ENCODE data around the gene UPF3A.
"Not testable (repeated sequence)": the region's sequence is repeated elsewhere in the genome, so short reads cannot be mapped to it uniquely, and the experiment has no call there.

GRCh38 chr13:114336457-114336856 is 55.1 kb downstream of the UPF3A start:
- not testable (repeated sequence) for TF ChIP-seq EZH2 (IDR thresholded peaks at IDR 0.05; ENCODE audit: borderline replicate concordance, control insufficient read depth, low read depth, low read length); REST (IDR thresholded peaks at IDR 0.05; ENCODE audit: low read depth, low read length); STAT1 (conservative IDR thresholded peaks at IDR 0.05); ZNF207 (IDR thresholded peaks at IDR 0.05; ENCODE audit: borderline replicate concordance); HDAC2 (IDR thresholded peaks at IDR 0.05); STAT3 (IDR thresholded peaks at IDR 0.05; ENCODE audit: low read depth, low read length); ZNF24 (IDR thresholded peaks at IDR 0.05); POLR2A (IDR thresholded peaks at IDR 0.05; ENCODE audit: low read depth, low read length); MAX (IDR thresholded peaks at IDR 0.05; ENCODE audit: low read depth, low read length); CTCF (IDR thresholded peaks at IDR 0.05 in 2 of 3, conservative IDR thresholded peaks at IDR 0.05 in 1 of 3; ENCODE audit: control insufficient read depth in 2 of 3, extremely low read depth in 1 of 3, insufficient read depth in 1 of 3, low read depth in 3 of 3, low read length in 3 of 3); EP300 (IDR thresholded peaks at IDR 0.05; ENCODE audit: borderline replicate concordance in 1 of 2, control insufficient read depth in 1 of 2, low read depth in 2 of 2, low read length in 2 of 2); NFYB (IDR thresholded peaks at IDR 0.05; ENCODE audit: insufficient read depth, low read depth, low read length); POLR2AphosphoS5 (IDR thresholded peaks at IDR 0.05; ENCODE audit: low read length)

Measured in GM12878 (cell line).